Choroid plexus epithelial cell (primary cell): ENCODE results near the gene HSPB8.

Source experiments
- DNase-seq: peaks from one replicate; pipeline ENCODE4 v3.0.0-alpha.2; 2010; ENCODE audit warnings: low read depth
- H3K4me3 ChIP-seq: 2 replicates; pipeline ENCODE4 v1.5.1; 2011; ENCODE audit warnings: low read depth, mild to moderate bottlenecking, control low read depth, low read length, moderate library complexity
- CTCF ChIP-seq: conservative IDR thresholded peaks from 2 replicates; pipeline ENCODE4 v1.5.1; 2011; ENCODE audit warnings: low read depth, mild to moderate bottlenecking, control low read depth, inconsistent platforms, low read length, moderate library complexity

The HSPB8 gene

GRCh38 chr12:119145367-119145766 lies 33.4 kb upstream of the HSPB8 start:
- DNase-seq, result no peak
- TF ChIP-seq CTCF, result no peak
- H3K4me3 ChIP-seq, result no peak overlapping the region

GRCh38 chr12:119147847-119148448 lies 30.8 kb upstream of the HSPB8 start:
- H3K4me3 ChIP-seq, result no peak overlapping the region
- TF ChIP-seq CTCF, result no peak
- DNase-seq, result no peak

GRCh38 chr12:119149270-119149669 lies 29.5 kb upstream of the HSPB8 start:
- H3K4me3 ChIP-seq, result no peak overlapping the region
- TF ChIP-seq CTCF, result no peak
- no peak for DNase-seq

GRCh38 chr12:119151445-119152026 lies 27.2 kb upstream of the HSPB8 start:
- H3K4me3 ChIP-seq, result no peak overlapping the region
- peak; percentile 4 for DNase-seq
- TF ChIP-seq CTCF, result no peak

GRCh38 chr12:119153477-119154434 lies 25.0 kb upstream of the HSPB8 start:
- no peak for TF ChIP-seq CTCF
- peak overlapping the region; percentile 11 for H3K4me3 ChIP-seq
- peak; percentile 50 for DNase-seq

- DNase-seq, result peak; percentile 10
- no peak for TF ChIP-seq CTCF
These were observed 24.3 kb upstream of the HSPB8 start for GRCh38 chr12:119154435-119154818.

More at GRCh38 chr12:119154435-119154818, 24.3 kb upstream of the HSPB8 start:
- H3K4me3 ChIP-seq, result no peak overlapping the region
